H1 (cell line): ENCODE results near the gene BABAM1. TPM values are rescaled to one million over a fixed set of nuclear protein-coding genes. Genes with fewer than 3 reads are reported as not detected.

Source experiments
- CTCF ChIA-PET: fragments of 300-600 bp; sonication (Branson Sonifier 250); formaldehyde crosslinking; loops from one replicate; lab custom pipeline; 2021; ENCODE audit not compliant: partially characterized antibody; lab: Charles Lee
- POLR2A ChIA-PET: fragments of 300-600 bp; sonication (Branson Sonifier 250); formaldehyde crosslinking; loops from one replicate; lab custom pipeline; 2021; ENCODE audit warnings: inconsistent platforms; ENCODE audit not compliant: partially characterized antibody; lab: Charles Lee
- DNase-seq, 2 experiments: peaks; one replicate each; pipeline versions ENCODE4 v3.0.0 to v3.0.0-alpha.2; 2010 to 2022; ENCODE audit warnings: low spot score in 2 of 2, low read depth in 1 of 2, mixed read lengths in 1 of 2
- FAIRE-seq: peaks from 2 replicates; lab custom pipeline; 2011; peaks lifted over from hg19 to GRCh38; lab: Jason Lieb, UNC
- H2AFZ ChIP-seq: 2 replicates; pipeline ENCODE4 v1.8.1; 2012; ENCODE audit warnings: low read length, inconsistent platforms
- H2AK5ac ChIP-seq: 2 replicates; pipeline ENCODE4 v1.6.1; 2013; ENCODE audit warnings: low read depth, low read length
- H2BK120ac ChIP-seq: replicated peaks from 2 replicates; pipeline ENCODE3; 2013; ENCODE audit warnings: low read depth, low read length, inconsistent platforms
- H2BK12ac ChIP-seq: 2 replicates; pipeline ENCODE4 v1.6.1; 2013; ENCODE audit warnings: low read depth, low read length
- H2BK15ac ChIP-seq: 2 replicates; pipeline ENCODE4 v1.6.1; 2013; ENCODE audit warnings: low read length
- H2BK20ac ChIP-seq: 2 replicates; pipeline ENCODE4 v1.6.1; 2013; ENCODE audit warnings: low read length
- H2BK5ac ChIP-seq: 2 replicates; pipeline ENCODE4 v1.6.1; 2013; ENCODE audit warnings: low read depth, low read length
- H3K14ac ChIP-seq: 2 replicates; pipeline ENCODE4 v1.6.1; 2013; ENCODE audit warnings: inconsistent platforms; ENCODE audit not compliant: insufficient read length
- H3K18ac ChIP-seq: 2 replicates; pipeline ENCODE4 v1.6.1; 2013; ENCODE audit warnings: low read length; ENCODE audit errors: extremely low read depth
- H3K23ac ChIP-seq: 2 replicates; pipeline ENCODE4 v1.6.1; 2013; ENCODE audit warnings: inconsistent platforms; ENCODE audit not compliant: insufficient read length
- H3K23me2 ChIP-seq: 2 replicates; pipeline ENCODE4 v1.6.1; 2013; ENCODE audit warnings: low read depth, low read length
- H3K27ac ChIP-seq: 2 replicates; pipeline ENCODE4 v1.6.1; 2011; ENCODE audit warnings: low read depth, low read length, inconsistent platforms
- H3K27me3 ChIP-seq, 4 experiments: replicated peaks in 1 of 4; 1 replicate in 1 of 4; 2 replicates in 3 of 4; pipeline versions ENCODE4 v1.6.1 to v1.8.1; 2011 to 2013; ENCODE audit warnings: low read length in 3 of 4, mild to moderate bottlenecking in 3 of 4, inconsistent platforms in 2 of 4, mixed read lengths in 2 of 4, moderate library complexity in 1 of 4; ENCODE audit not compliant: control insufficient read depth in 3 of 4, insufficient read depth in 3 of 4; ENCODE audit errors: extremely low read depth in 1 of 4
- H3K36me3 ChIP-seq, 4 experiments: 2 replicates each; pipeline versions ENCODE4 v1.6.1 to v1.8.1; 2011 to 2013; ENCODE audit warnings: mild to moderate bottlenecking in 4 of 4, low read length in 3 of 4, moderate library complexity in 2 of 4, control low read depth in 1 of 4, inconsistent platforms in 1 of 4; ENCODE audit not compliant: insufficient read depth in 4 of 4, control insufficient read depth in 2 of 4
- H3K4ac ChIP-seq: replicated peaks from 2 replicates; pipeline ENCODE3; 2013; ENCODE audit warnings: low read length, low read depth, mixed read lengths, inconsistent platforms; ENCODE audit not compliant: insufficient read length
- H3K4me1 ChIP-seq, 4 experiments: replicated peaks in 1 of 4; 1 replicate in 1 of 4; 2 replicates in 3 of 4; pipeline versions ENCODE4 v1.6.1 to v1.8.1; 2011 to 2013; ENCODE audit warnings: low read length in 3 of 4, inconsistent platforms in 2 of 4, mixed read lengths in 1 of 4; ENCODE audit not compliant: insufficient read depth in 4 of 4, control insufficient read depth in 3 of 4
- H3K4me2 ChIP-seq, 2 experiments: 2 replicates each; pipeline versions ENCODE4 v1.6.1 to v1.8.1; 2011 to 2013; ENCODE audit warnings: low read depth in 2 of 2, low read length in 2 of 2, control low read depth in 1 of 2, inconsistent platforms in 1 of 2, mild to moderate bottlenecking in 1 of 2; ENCODE audit not compliant: insufficient read depth in 1 of 2
- H3K4me3 ChIP-seq, 4 experiments: fragments of 200-600, 300-600 bp in 1 of 4; sonication (generic), shearing (Covaris generic), sonication (Bioruptor Twin) in 1 of 4; 2 replicates each; pipeline versions ENCODE4 v1.5.1 to v1.8.1; 2011 to 2016; ENCODE audit warnings: low read length in 4 of 4, low read depth in 3 of 4, control low read depth in 2 of 4, inconsistent platforms in 2 of 4, mild to moderate bottlenecking in 2 of 4, mixed read lengths in 1 of 4, moderate library complexity in 1 of 4; ENCODE audit not compliant: insufficient read depth in 2 of 4; ENCODE audit errors: extremely low read depth in 1 of 4
- H3K56ac ChIP-seq: replicated peaks from 2 replicates; pipeline ENCODE3; 2013; ENCODE audit warnings: low read depth, mild to moderate bottlenecking, mixed read lengths, low read length, inconsistent platforms; ENCODE audit not compliant: insufficient read length
- H3K79me1 ChIP-seq: 2 replicates; pipeline ENCODE4 v1.6.1; 2013; ENCODE audit warnings: low read depth, low read length, control low read depth
- H3K79me2 ChIP-seq, 2 experiments: 2 replicates each; pipeline versions ENCODE4 v1.6.1 to v1.8.1; 2012 to 2013; ENCODE audit warnings: low read length in 2 of 2, mild to moderate bottlenecking in 2 of 2, inconsistent platforms in 1 of 2; ENCODE audit not compliant: insufficient read depth in 2 of 2, control insufficient read depth in 1 of 2
- H3K9ac ChIP-seq, 4 experiments: replicated peaks in 1 of 4; 1 replicate in 1 of 4; 2 replicates in 3 of 4; pipeline versions ENCODE4 v1.6.1 to v1.8.1; 2011 to 2013; ENCODE audit warnings: low read depth in 3 of 4, low read length in 3 of 4, control low read depth in 2 of 4, mild to moderate bottlenecking in 2 of 4, moderate library complexity in 2 of 4, inconsistent platforms in 1 of 4; ENCODE audit errors: extremely low read depth in 1 of 4
- H3K9me3 ChIP-seq, 2 experiments: 2 replicates each; pipeline versions ENCODE4 v1.6.1 to v1.8.1; 2012 to 2013; ENCODE audit warnings: mild to moderate bottlenecking in 2 of 2, moderate library complexity in 2 of 2, control low read depth in 1 of 2, inconsistent platforms in 1 of 2, low read depth in 1 of 2, low read length in 1 of 2, mixed read lengths in 1 of 2; ENCODE audit not compliant: insufficient read depth in 2 of 2
- H4K20me1 ChIP-seq, 2 experiments: replicated peaks in 1 of 2; 2 replicates each; pipeline versions ENCODE3 to v1.8.1; 2011 to 2013; ENCODE audit warnings: inconsistent platforms in 2 of 2, low read length in 2 of 2, mild to moderate bottlenecking in 1 of 2; ENCODE audit not compliant: insufficient read depth in 2 of 2, control insufficient read depth in 1 of 2
- H4K5ac ChIP-seq: 2 replicates; pipeline ENCODE4 v1.6.1; 2013; ENCODE audit warnings: low read length, low read depth, mixed read lengths, inconsistent platforms; ENCODE audit not compliant: insufficient read length
- H4K8ac ChIP-seq: 2 replicates; pipeline ENCODE4 v1.8.0; 2013; ENCODE audit warnings: mild to moderate bottlenecking, moderate library complexity, low read length, inconsistent platforms; ENCODE audit not compliant: insufficient read depth; ENCODE audit errors: extremely low read depth
- H4K91ac ChIP-seq: replicated peaks from 2 replicates; pipeline ENCODE3; 2013; ENCODE audit warnings: low read length, mixed read lengths, inconsistent platforms; ENCODE audit not compliant: insufficient read length
- CBX5 ChIP-seq: fragments of 300-800, 300-1000 bp; sonication (generic); IDR thresholded peaks from 2 replicates; pipeline ENCODE4 v1.7.1; 2016; ENCODE audit warnings: antibody characterized with exemption, low read length, low read depth
- EP300 ChIP-seq, 2 experiments: IDR thresholded peaks; 1 replicate in 1 of 2; 2 replicates in 1 of 2; pipeline ENCODE4 v1.6.1; 2011 to 2012; ENCODE audit warnings: low read depth in 2 of 2, low read length in 2 of 2, mild to moderate bottlenecking in 2 of 2, borderline replicate concordance in 1 of 2, inconsistent platforms in 1 of 2, moderate library complexity in 1 of 2
- GABPA ChIP-seq: IDR thresholded peaks from 2 replicates; pipeline ENCODE4 v1.6.1; 2011; ENCODE audit warnings: mild to moderate bottlenecking, low read length, moderate library complexity, borderline replicate concordance; ENCODE audit not compliant: insufficient read depth
- RAD21 ChIP-seq, 2 experiments: IDR thresholded peaks in 1 of 2; conservative IDR thresholded peaks in 1 of 2; 2 replicates each; pipeline ENCODE4 v1.6.1; 2011; ENCODE audit warnings: low read depth in 2 of 2, low read length in 2 of 2, improper control_type of control experiment in 1 of 2, inconsistent platforms in 1 of 2, mild to moderate bottlenecking in 1 of 2, moderate library complexity in 1 of 2
- RBBP5 ChIP-seq: IDR thresholded peaks from 2 replicates; pipeline ENCODE4 v1.7.1; 2012; ENCODE audit warnings: low read depth, mild to moderate bottlenecking, inconsistent platforms, low read length, moderate library complexity, borderline replicate concordance
- SIN3A ChIP-seq, 2 experiments: IDR thresholded peaks in 1 of 2; conservative IDR thresholded peaks in 1 of 2; 2 replicates each; pipeline ENCODE4 v1.6.1; 2011 to 2012; ENCODE audit warnings: low read length in 2 of 2, improper control_type of control experiment in 1 of 2, low read depth in 1 of 2, mild to moderate bottlenecking in 1 of 2
- SRF ChIP-seq: IDR thresholded peaks from 2 replicates; pipeline ENCODE4 v1.6.1; 2011; ENCODE audit warnings: mild to moderate bottlenecking, low read depth, low read length, moderate library complexity
- TAF1 ChIP-seq: IDR thresholded peaks from 2 replicates; pipeline ENCODE4 v1.6.1; 2011; ENCODE audit warnings: mild to moderate bottlenecking, low read depth, low read length
- TAF7 ChIP-seq: optimal IDR thresholded peaks from 2 replicates; pipeline ENCODE3; 2011; ENCODE audit warnings: low read depth, mild to moderate bottlenecking, inconsistent platforms, low read length, moderate library complexity, borderline replicate concordance
- WGBS, 2 experiments: shearing (Covaris generic) in 1 of 2; methylation state at CpG; one replicate each; pipeline versions ENCODE4 v1.1.6 to v1.1.7; 2013 to 2015; ENCODE audit warnings: low lambda C conversion rate in 2 of 2, mixed read lengths in 2 of 2, inconsistent platforms in 1 of 2, low coverage in 1 of 2, missing lambda C conversion rate in 1 of 2; ENCODE audit not compliant: insufficient replicate concordance in 2 of 2, insufficient coverage in 1 of 2, insufficient read length in 1 of 2; ENCODE audit errors: extremely low coverage in 1 of 2, missing lambda C conversion rate in 1 of 2; 5-methylcytosine and 5-hydroxymethylcytosine counted together
- polyA plus RNA-seq, 7 experiments: library from polyadenylated mRNA; depleted of rRNA in 3 of 7; stranded (reverse) in 5 of 7; unstranded in 2 of 7; fragments of >200 nt in 5 of 7; fragments of 200-250 nt in 2 of 7; gene quantifications; 1 replicate in 5 of 7; 2 replicates in 1 of 7; 4 replicates in 1 of 7; pipeline versions ENCODE4 v1.2.1 to v1.2.3, GENCODE V29; 2011 to 2013; ENCODE audit warnings: missing spikeins in 2 of 7, mixed read lengths in 2 of 7
- total RNA-seq: library from RNA; stranded (reverse); fragmentation: NEBNext Ultra II Directional; extraction: Animal tissue kit (Norgen Biotek cat#: 25700); gene quantifications from 2 replicates; pipeline ENCODE4 v1.2.1, GENCODE V29; 2021

Gene BABAM1
- total and polyA plus RNA-seq, 2 of the 8 experiments (the other 6 are each of a cell fraction or from before 2014, with no cell fraction given), result 127 to 133 TPM

GRCh38 chr19:17235300-17235970 is 31.8 kb upstream of the BABAM1 start:
- Histone ChIP-seq H3K9ac (peak overlapping the region; percentile 49 to 87 (median 66)), H2BK12ac (0 out of 2 replicates have a peak overlapping the region, but pooled peaks have one; percentile 17), H2AFZ (no peak overlapping the region), H4K20me1 (peaks cover 8 to 19% of the 10 kb centered on the region in 2 experiments), H3K36me3 (peaks cover 9 to 41% (median 13%) of the 10 kb centered on the region in 4 experiments), H2BK20ac (no peak overlapping the region), H3K23me2 (peaks cover 4% of the 10 kb centered on the region; the same call in 1 of the 2 replicates), H3K18ac (peak overlapping the region; percentile 98), H2BK5ac (peak overlapping the region; percentile 93; the same call in 1 of the 2 replicates), H3K14ac (no peak overlapping the region), H4K5ac (peak overlapping the region; percentile 91), H3K4me1 (peaks cover 3 to 11% (median 7%) of the 10 kb centered on the region in 4 experiments), H3K79me2 (peaks cover 5 to 39% of the 10 kb centered on the region in 2 experiments; a peak in 3 of 4 replicates), H3K9me3 (no peaks in the 10 kb centered on the region), H2AK5ac (0 out of 2 replicates have a peak overlapping the region, but pooled peaks have one; percentile 39), H2BK120ac (no peak overlapping the region), H3K4me3 (peak overlapping the region; percentile 80 to 89 (median 86)), H4K8ac (peak overlapping the region; percentile 89; the same call in 1 of the 2 replicates), H3K4me2 (peak overlapping the region; percentile 90 to 92), H2BK15ac (no peak overlapping the region), H3K79me1 (peaks cover 17% of the 10 kb centered on the region), H3K27me3 (no peaks in the 10 kb centered on the region), H3K56ac (peak overlapping the region; percentile 69), H3K23ac (no peak overlapping the region), H3K27ac (peak overlapping the region; percentile 64; the same call in 1 of the 2 replicates), H4K91ac (peak overlapping the region; percentile 90), H3K4ac (peak overlapping the region; percentile 94)
- 2% methylated on average over 57 of the region's 80 CpGs; no CpG with 5 or more reads in 1 of the 2 experiments for WGBS, 2 experiments
- DNase-seq, result peak in 1 of 2 experiments; percentile 80
- POLR2A ChIA-PET, result interaction anchor here (0.6 to 12.3 kb wide), 22 partner anchors 7 to 825 kb away, joined by 3 to 118 read pairs (median 4); partner anchors contain the start of genes ANKLE1, BABAM1, MRPL34 and NR2F6
- FAIRE-seq, result no peak
- CTCF ChIA-PET, result interaction anchor here (0.9 to 3.4 kb wide), 11 partner anchors 9 to 170 kb away, joined by 3 to 18 read pairs (median 5); partner anchors contain the start of genes BABAM1 and OCEL1
- TF ChIP-seq SIN3A (conservative IDR thresholded peaks at IDR 0.05 in 1 of 2, IDR thresholded peaks at IDR 0.05 in 1 of 2; ENCODE audit: low read depth in 1 of 2, low read length in 2 of 2) (peak; percentile 71 to 76; a peak in 2 of 4 replicates), TAF7 (peak; percentile 43), GABPA (no peak), SRF (no peak), RBBP5 (0 out of 2 replicates have a peak, but pooled peaks have one; percentile 26), TAF1 (peak; percentile 67), RAD21 (IDR thresholded peaks at IDR 0.05 in 1 of 2, conservative IDR thresholded peaks at IDR 0.05 in 1 of 2; ENCODE audit: low read depth in 2 of 2, low read length in 2 of 2) (peak; percentile 23 to 37), EP300 (IDR thresholded peaks at IDR 0.05; ENCODE audit: borderline replicate concordance in 1 of 2, low read depth in 2 of 2, low read length in 2 of 2) (no peak), CBX5 (no peak)
